ENCODE results near the gene MMP2.

DNA sequence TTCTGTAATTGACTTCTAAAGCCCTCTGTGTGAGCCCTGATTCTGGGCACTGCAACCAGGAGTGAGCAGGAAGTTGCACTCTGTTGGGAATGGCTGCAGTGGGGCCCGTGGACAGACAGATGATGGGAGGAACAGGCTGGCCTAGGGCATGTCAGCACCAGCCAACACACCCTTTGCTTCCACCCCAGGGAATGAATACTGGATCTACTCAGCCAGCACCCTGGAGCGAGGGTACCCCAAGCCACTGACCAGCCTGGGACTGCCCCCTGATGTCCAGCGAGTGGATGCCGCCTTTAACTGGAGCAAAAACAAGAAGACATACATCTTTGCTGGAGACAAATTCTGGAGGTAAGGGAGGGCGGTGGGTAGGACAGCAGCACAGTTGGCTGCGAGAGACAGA, 19.1 kb downstream of the MMP2 start:
- TF ChIP-seq EZH2 (IDR thresholded peaks at IDR 0.05; ENCODE audit: low read depth, low read length, severe bottlenecking): no peak
- TF ChIP-seq, protein P1, sequence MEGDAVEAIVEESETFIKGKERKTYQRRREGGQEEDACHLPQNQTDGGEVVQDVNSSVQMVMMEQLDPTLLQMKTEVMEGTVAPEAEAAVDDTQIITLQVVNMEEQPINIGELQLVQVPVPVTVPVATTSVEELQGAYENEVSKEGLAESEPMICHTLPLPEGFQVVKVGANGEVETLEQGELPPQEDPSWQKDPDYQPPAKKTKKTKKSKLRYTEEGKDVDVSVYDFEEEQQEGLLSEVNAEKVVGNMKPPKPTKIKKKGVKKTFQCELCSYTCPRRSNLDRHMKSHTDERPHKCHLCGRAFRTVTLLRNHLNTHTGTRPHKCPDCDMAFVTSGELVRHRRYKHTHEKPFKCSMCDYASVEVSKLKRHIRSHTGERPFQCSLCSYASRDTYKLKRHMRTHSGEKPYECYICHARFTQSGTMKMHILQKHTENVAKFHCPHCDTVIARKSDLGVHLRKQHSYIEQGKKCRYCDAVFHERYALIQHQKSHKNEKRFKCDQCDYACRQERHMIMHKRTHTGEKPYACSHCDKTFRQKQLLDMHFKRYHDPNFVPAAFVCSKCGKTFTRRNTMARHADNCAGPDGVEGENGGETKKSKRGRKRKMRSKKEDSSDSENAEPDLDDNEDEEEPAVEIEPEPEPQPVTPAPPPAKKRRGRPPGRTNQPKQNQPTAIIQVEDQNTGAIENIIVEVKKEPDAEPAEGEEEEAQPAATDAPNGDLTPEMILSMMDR (IDR thresholded peaks at IDR 0.05; ENCODE audit: control extremely low read depth in 1 of 3, insufficient read depth in 1 of 3, low read depth in 1 of 3, low read length in 3 of 3): no peak
- TF ChIP-seq CEBPB (IDR thresholded peaks at IDR 0.05; ENCODE audit: low read depth, low read length): no peak
- TF ChIP-seq EP300 (IDR thresholded peaks at IDR 0.05; ENCODE audit: borderline replicate concordance in 1 of 2, low read depth in 2 of 2, low read length in 2 of 2): no peak
- TF ChIP-seq JUND (IDR thresholded peaks at IDR 0.05; ENCODE audit: low read length): no peak
- TF ChIP-seq GABPA (IDR thresholded peaks at IDR 0.05; ENCODE audit: borderline replicate concordance, insufficient read depth, low read length): no peak
- TF ChIP-seq SUZ12 (IDR thresholded peaks at IDR 0.05; ENCODE audit: low read length): no peak
- no peak for TF ChIP-seq POLR2A (IDR thresholded peaks at IDR 0.05; ENCODE audit: control extremely low read depth in 1 of 2, low read depth in 2 of 2, low read length in 2 of 2)
- TF ChIP-seq TAF1 (IDR thresholded peaks at IDR 0.05; ENCODE audit: low read depth, low read length): no peak
- no peak for TF ChIP-seq CBX5 (IDR thresholded peaks at IDR 0.05; ENCODE audit: low read depth, low read length)
- TF ChIP-seq ZNF274 (IDR thresholded peaks at IDR 0.05; ENCODE audit: borderline replicate concordance, extremely low read depth, low read length): no peak
